ENCODE measurements around the gene SLC48A1.

Gene SLC48A1

GRCh38 chr12:47789712-47790489, 16.9 kb downstream of the SLC48A1 start:
- DNase-seq, result no peak

- DNase-seq, result no peak
Observed at GRCh38 chr12:47790676-47791350, 17.8 kb downstream of the SLC48A1 start.

GRCh38 chr12:47791351-47791746, 18.3 kb downstream of the SLC48A1 start:
- DNase-seq, result no peak

- no peak for DNase-seq
Observed at GRCh38 chr12:47791874-47792273, 18.8 kb downstream of the SLC48A1 start.

- DNase-seq, result no peak
Observed at GRCh38 chr12:47793015-47793681, 20.1 kb downstream of the SLC48A1 start.

GRCh38 chr12:47794679-47795078, 21.6 kb downstream of the SLC48A1 start:
- DNase-seq, result no peak

- DNase-seq, result no peak
Observed at GRCh38 chr12:47795121-47795813, 22.2 kb downstream of the SLC48A1 start.

- no peak for DNase-seq
Observed at GRCh38 chr12:47795814-47796411, 22.9 kb downstream of the SLC48A1 start.

- DNase-seq, result peak in 15 of 58 donors; percentile 16 to 55 (median 29)
Observed at GRCh38 chr12:47797441-47797840, 24.4 kb downstream of the SLC48A1 start.

GRCh38 chr12:47798382-47798948, 25.4 kb downstream of the SLC48A1 start:
- DNase-seq, result no peak

GRCh38 chr12:47799357-47799955, 26.4 kb downstream of the SLC48A1 start:
- DNase-seq, result peak in 41 of 58 donors; percentile 12 to 83 (median 65)

GRCh38 chr12:47800582-47800981, 27.5 kb downstream of the SLC48A1 start:
- no peak for DNase-seq

GRCh38 chr12:47801170-47801903, 28.3 kb downstream of the SLC48A1 start:
- DNase-seq, result peak in 3 of 58 donors; percentile 13 to 30 (median 25)

GRCh38 chr12:47801904-47802246, 28.8 kb downstream of the SLC48A1 start:
- DNase-seq, result no peak

- DNase-seq, result no peak
Observed at GRCh38 chr12:47802312-47802711, 29.3 kb downstream of the SLC48A1 start.

GRCh38 chr12:47803191-47803875, 30.3 kb downstream of the SLC48A1 start:
- DNase-seq, result no peak

GRCh38 chr12:47804171-47804570, 31.1 kb downstream of the SLC48A1 start:
- no peak for DNase-seq

- no peak for DNase-seq
Observed at GRCh38 chr12:47805417-47805816, 32.4 kb downstream of the SLC48A1 start.

GRCh38 chr12:47807338-47807737, 34.3 kb downstream of the SLC48A1 start:
- no peak for DNase-seq

Data from anterior cingulate cortex (tissue), 58 donors.